ENCODE measurements around the gene IDNK.
A peak's percentile ranks its signal among the peaks of the same experiment; 100 is the strongest.

Gene IDNK

DNA sequence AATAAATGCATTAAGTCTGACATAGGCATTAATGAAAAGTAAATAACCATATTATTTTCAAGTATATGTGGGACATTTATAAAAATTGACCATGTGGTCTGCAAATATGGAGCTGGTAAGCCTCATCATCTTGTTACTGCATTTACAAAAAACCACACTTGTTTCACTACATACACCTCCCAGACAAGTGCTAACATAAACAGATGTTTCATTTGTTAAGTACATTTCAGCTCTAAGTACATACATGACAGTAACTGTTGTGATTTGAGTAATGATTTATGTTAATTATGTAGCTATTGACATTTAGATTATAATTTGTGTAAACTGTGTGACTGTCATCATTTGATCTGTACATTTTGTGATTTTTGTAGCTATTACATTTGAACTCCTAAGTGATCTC, 13.9 kb downstream of the IDNK start:
- DNase-seq = no peak

DNA sequence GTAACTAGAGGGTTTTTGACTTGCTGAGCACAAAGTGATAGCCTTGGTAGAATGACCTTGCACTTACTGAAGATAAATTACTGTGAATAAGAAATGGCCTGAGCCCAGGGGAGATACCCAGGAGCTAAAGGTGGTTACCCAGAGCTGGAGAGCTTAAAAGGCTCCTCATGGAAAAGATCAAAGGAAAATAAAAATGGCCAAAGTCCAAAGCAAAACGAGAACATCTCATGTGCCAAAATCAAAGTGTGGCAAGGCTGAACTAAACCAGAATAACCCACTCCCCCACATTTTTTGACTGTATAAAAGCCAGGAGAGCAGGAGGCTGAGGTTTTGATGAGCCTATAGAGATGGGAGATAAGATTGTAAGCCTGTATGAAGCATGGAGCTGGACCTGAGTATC, 14.4 kb downstream of the IDNK start:
- DNase-seq = no peak

DNA sequence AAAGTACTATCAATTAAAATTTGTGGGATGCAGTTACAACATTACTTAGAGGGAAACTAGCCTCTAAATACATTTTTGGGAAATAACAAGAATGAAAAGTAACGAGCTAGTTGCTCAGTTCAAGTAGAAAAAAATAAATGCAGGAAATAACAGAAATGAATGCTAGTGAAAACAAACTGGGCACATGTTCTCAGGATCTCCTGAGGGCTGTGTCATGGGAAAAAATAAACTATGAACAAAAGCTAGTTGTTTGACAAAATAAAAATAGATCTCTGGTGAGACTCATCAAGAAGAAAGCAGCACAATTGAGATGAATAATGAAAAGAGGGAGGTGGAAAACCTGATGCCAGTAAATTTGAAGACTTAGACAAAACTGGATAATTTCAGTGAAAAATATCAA, 16.3 kb downstream of the IDNK start:
- DNase-seq = no peak

GRCh38 chr9:83642793-83643192, 19.9 kb downstream of the IDNK start:
- no peak for DNase-seq

- no peak for DNase-seq
These were observed 23.7 kb downstream of the IDNK start for GRCh38 chr9:83646500-83647239.

- peak; percentile 1 for DNase-seq
These were observed 26.1 kb downstream of the IDNK start for GRCh38 chr9:83649080-83649479.

DNA sequence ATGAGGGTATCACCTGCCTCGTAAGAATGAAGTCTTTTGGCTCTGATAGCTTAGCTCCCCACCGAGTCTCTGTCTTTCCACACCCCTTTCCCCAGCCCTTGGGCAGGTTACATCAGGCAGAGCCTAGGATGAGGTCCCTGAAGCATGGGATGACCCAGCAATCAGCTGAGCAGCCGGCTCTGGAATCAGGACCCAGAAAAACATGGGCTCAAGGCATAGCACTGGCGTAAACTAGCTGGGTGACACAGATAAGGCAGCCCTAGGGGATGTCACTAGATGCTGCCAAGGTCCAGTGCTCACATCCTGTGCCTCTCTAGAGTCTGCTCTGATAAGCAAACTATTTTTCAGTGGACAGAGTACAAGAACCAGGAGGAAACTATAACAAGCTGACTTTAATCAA, 26.6 kb downstream of the IDNK start:
- DNase-seq = no peak

- no peak for DNase-seq
These were observed 28.6 kb downstream of the IDNK start for GRCh38 chr9:83651558-83651957.

DNA sequence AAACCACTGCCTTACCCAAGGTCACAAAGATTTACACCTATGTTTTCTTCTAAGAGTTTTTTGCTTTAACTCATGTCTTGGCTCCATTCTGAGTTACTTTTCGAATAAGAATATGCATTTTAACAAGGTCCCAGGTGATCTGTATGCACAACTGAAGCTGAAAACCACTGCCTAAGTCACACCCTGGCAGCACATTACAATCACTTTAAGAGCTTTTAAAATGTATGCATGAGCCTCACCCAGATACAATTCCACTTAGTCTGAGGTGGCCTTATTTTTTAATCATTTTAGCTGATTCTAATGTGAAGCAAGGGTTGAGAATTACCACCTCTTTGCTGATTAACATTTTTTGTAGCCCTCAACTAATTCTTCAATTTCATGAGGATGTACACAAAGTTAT, 29.5 kb downstream of the IDNK start:
- DNase-seq = no peak

DNA sequence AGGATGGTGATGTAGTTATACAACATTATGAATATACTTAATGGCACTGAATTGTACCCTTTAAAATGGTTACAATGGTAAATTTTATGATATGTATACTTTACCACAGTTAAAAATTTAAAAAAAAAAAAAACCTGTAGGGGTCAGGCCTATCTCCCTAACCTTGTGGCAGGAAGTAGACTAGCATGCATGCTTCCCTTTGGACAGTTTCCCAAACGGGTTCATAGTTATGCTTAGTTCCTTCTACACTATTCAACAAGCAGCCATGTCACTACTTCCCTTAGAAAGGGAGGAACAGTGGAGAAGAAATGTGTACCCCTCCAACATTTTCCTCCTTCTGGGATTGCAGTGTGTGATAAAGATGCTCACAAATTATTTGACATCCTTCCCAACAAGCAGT, 32.5 kb downstream of the IDNK start:
- no peak for DNase-seq

DNA sequence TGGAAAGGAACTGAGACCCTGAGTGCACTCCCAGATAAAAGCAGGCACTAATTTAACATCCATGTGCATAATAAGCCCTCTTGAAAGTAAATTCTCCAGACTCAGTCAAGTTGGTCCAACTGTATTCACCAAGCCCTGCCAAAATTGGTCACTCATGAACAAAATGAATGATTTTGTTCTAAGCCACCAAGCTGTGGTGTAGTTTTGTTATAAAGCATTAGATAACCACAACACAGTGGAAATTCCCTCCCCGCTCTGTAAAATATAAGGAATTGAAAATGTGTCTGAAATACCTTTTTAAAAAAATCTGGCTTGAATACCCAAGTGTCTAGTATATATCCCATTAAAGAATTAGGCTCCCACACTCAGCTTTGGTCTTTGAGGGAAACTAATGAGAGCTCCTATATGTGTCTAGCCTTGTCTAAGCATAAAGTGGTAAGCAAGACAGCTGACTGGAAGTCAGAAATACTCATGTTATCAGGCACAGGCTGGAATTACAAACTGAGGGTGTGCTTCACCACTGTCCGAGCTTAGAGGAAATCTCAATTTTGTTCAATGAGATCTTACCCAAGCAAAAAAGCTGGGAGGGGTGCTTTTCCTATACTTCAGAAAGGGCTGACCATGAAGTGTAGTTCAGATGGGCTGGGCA, 33.2 kb downstream of the IDNK start:
- DNase-seq = no peak

DNA sequence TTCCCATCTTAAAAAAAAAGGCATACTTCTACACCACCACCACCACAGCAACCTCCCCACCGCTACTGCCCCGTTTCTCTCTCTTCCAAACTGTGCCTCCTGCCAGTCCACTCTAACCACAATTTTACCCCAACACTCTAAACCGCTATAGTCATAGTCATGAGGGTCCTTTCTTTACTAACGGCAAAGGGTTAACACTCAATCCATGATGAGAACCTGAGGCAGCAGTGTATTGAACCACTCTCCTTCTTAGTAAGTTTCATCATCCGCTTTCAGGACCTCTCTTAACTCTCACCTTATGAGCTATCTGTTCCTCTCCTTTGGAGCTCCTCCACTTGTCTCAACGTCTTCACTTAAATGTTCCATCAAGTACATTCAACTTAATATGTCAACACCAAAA, 34.0 kb downstream of the IDNK start:
- no peak for DNase-seq

- DNase-seq = no peak
These were observed 40.0 kb downstream of the IDNK start for GRCh38 chr9:83662933-83663332.

- DNase-seq = no peak
These were observed 42.7 kb downstream of the IDNK start for GRCh38 chr9:83665580-83666200.

GRCh38 chr9:83669067-83669466, 46.1 kb downstream of the IDNK start:
- no peak for DNase-seq

GRCh38 chr9:83670381-83670780, 47.4 kb downstream of the IDNK start:
- no peak for DNase-seq

DNA sequence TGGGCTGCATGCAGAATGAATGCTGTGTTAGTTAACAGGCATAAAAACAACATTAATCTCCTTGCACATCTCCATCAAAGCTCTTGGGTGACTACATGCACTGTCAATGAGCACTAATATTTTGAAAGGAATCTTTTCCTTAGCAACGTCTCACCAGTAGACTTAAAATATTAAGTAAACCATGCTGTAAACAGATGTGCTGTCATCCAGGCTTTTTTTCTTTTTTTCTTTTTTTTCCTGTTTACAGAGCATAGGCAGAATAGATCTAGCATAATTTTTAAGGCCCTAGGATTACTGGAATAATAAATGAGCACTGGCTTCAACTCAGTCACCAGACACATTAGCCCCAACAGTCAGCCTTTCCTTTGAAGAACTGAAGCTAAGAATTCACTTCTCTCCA, 48.5 kb downstream of the IDNK start:
- DNase-seq = no peak

- no peak for DNase-seq
These were observed 52.5 kb downstream of the IDNK start for GRCh38 chr9:83675466-83675865.

GRCh38 chr9:83677596-83677995, 54.7 kb downstream of the IDNK start:
- no peak for DNase-seq

- DNase-seq = no peak
These were observed 57.3 kb downstream of the IDNK start for GRCh38 chr9:83680233-83680632.

- DNase-seq = no peak
These were observed 58.5 kb downstream of the IDNK start for GRCh38 chr9:83681490-83681889.

DNA sequence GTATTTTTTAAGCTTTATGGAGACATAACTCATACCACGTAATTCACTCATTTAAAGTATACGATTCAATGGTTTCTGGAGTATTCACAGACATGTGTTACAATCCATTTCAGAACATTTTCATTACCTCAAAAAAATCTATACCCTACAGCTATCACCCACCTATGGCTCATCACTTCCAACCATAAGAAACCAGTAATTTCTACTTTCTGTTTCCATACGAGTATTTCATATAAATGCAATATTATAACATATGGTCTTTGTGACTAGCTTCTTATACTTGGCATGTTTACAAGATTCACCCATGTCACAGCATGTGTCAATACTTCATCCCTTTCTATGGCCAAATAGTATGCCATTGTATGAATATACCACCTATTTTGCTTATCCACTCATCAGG, 66.0 kb downstream of the IDNK start:
- no peak for DNase-seq

DNA sequence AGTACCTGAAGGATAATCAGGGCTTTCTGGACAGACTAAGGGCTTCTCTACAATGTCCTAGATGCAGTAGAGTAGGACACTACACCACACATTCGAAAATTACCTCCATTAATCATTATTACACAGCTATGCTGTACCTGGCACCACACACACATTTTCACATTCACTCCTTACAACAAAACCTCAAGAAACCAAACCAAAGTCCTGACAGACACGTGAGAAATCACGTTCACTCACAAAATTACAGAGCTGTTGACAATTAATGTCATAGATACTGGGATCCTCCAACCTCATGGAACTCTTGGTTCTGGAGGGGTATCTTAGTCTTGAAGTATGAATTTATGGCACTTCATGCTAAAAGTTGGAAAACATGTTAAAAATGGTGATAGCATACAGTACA, 68.5 kb downstream of the IDNK start:
- no peak for DNase-seq

Measured in SHP77 treated with DMSO at 0.1 percent for 48 hours (cell line).